GM21423 (cell line): ENCODE measurements around the gene CRYBG1.

Experiments
- ATAC-seq: cut with Tn5 transposase; IDR thresholded peaks from one replicate; pipeline ENCODE4 v1.9.1; 2021; ENCODE audit warnings: mild to moderate bottlenecking, moderate library complexity; ENCODE audit not compliant: unreplicated experiment

The CRYBG1 gene

GRCh38 chr6:106458021-106458986, 97.8 kb downstream of the CRYBG1 start:
- ATAC-seq = no peak

GRCh38 chr6:106460481-106460880, 100.0 kb downstream of the CRYBG1 start:
- no peak for ATAC-seq

- ATAC-seq = no peak
Observed at GRCh38 chr6:106461084-106461483, 100.6 kb downstream of the CRYBG1 start.

- no peak for ATAC-seq
Observed at GRCh38 chr6:106462923-106463557, 102.5 kb downstream of the CRYBG1 start.

- no peak for ATAC-seq
Observed at GRCh38 chr6:106466211-106466610, 105.7 kb downstream of the CRYBG1 start.

GRCh38 chr6:106468935-106469334, 108.4 kb downstream of the CRYBG1 start:
- no peak for ATAC-seq

- ATAC-seq = no peak
Observed at GRCh38 chr6:106469882-106470281, 109.4 kb downstream of the CRYBG1 start.

- no peak for ATAC-seq
Observed at GRCh38 chr6:106470316-106470715, 109.8 kb downstream of the CRYBG1 start.

- no peak for ATAC-seq
Observed at GRCh38 chr6:106470811-106471210, 110.3 kb downstream of the CRYBG1 start.

GRCh38 chr6:106473812-106474211, 113.3 kb downstream of the CRYBG1 start:
- ATAC-seq = no peak

- no peak for ATAC-seq
Observed at GRCh38 chr6:106474466-106474865, 113.9 kb downstream of the CRYBG1 start.

GRCh38 chr6:106475284-106475683, 114.8 kb downstream of the CRYBG1 start:
- no peak for ATAC-seq

GRCh38 chr6:106476331-106477105, 116.0 kb downstream of the CRYBG1 start:
- no peak for ATAC-seq

GRCh38 chr6:106477146-106477545, 116.6 kb downstream of the CRYBG1 start:
- no peak for ATAC-seq

GRCh38 chr6:106477790-106478189, 117.3 kb downstream of the CRYBG1 start:
- ATAC-seq = no peak

- ATAC-seq = no peak
Observed at GRCh38 chr6:106486236-106486635, 125.7 kb downstream of the CRYBG1 start.

GRCh38 chr6:106488494-106489370, 128.2 kb downstream of the CRYBG1 start:
- ATAC-seq = no peak

- ATAC-seq = no peak
Observed at GRCh38 chr6:106490030-106490429, 129.5 kb downstream of the CRYBG1 start.

GRCh38 chr6:106490436-106490835, 129.9 kb downstream of the CRYBG1 start:
- no peak for ATAC-seq

- ATAC-seq = no peak
Observed at GRCh38 chr6:106490974-106491373, 130.5 kb downstream of the CRYBG1 start.
